Thoracic aorta (tissue), 2 donors: ENCODE data around the gene ZBTB7A. TPM values are rescaled to one million over a fixed set of nuclear protein-coding genes. Genes with fewer than 3 reads are reported as not detected.

Source experiments
- ATAC-seq: fragments of 150-250 bp; one replicate; pipeline ENCODE4 v1.8.0; 2017; ENCODE audit warnings: low read depth; ENCODE audit not compliant: insufficient number of reproducible peaks, low FRiP score
- DNase-seq: peaks from one replicate; pipeline ENCODE4 v3.0.0-alpha.2; 2020; ENCODE audit warnings: low spot score
- H3K27ac ChIP-seq, 2 donors: fragments of 200-600 bp; sonication (generic); 1 replicate in 1 of 2; 2 replicates in 1 of 2; pipeline ENCODE4 v1.5.1; 2016; ENCODE audit warnings: mild to moderate bottlenecking in 2 of 2, moderate library complexity in 2 of 2
- H3K27me3 ChIP-seq: fragments of 200-600 bp; sonication (generic); replicated peaks from 2 replicates; pipeline ENCODE4 v1.6.0; 2016; ENCODE audit warnings: mild to moderate bottlenecking; ENCODE audit not compliant: insufficient read depth
- H3K36me3 ChIP-seq: fragments of 200-600 bp; sonication (generic); one replicate; pipeline ENCODE4 v1.5.1; 2016
- H3K4me1 ChIP-seq, 2 donors: fragments of 200-600 bp; sonication (generic); 1 replicate in 1 of 2; 2 replicates in 1 of 2; pipeline versions ENCODE4 v1.5.1 to v1.6.0; 2016; ENCODE audit warnings: low read depth in 2 of 2, mild to moderate bottlenecking in 1 of 2; ENCODE audit not compliant: control insufficient read depth in 1 of 2
- H3K4me3 ChIP-seq: fragments of 200-600 bp; sonication (generic); 2 replicates; pipeline ENCODE4 v1.5.1; 2016; ENCODE audit warnings: mild to moderate bottlenecking
- H3K9me3 ChIP-seq: fragments of 200-600 bp; sonication (generic); 2 replicates; pipeline ENCODE4 v1.5.1; 2016
- total RNA-seq, 2 donors: library from RNA; depleted of rRNA; stranded (reverse); fragments of >200 nt; gene quantifications; one replicate each; pipeline versions ENCODE4 v1.1.0 to v1.2.3, GENCODE V29; 2016
- TF ChIP-seq, protein P1 (sequence below): fragments of 200-600 bp; sonication (generic); IDR thresholded peaks from one replicate; pipeline ENCODE4 v1.5.1; 2019; ENCODE audit warnings: antibody characterized with exemption

ZBTB7A gene
- total RNA-seq, 2 donors from 2014 or later: 85.1 to 91.9 TPM

DNA sequence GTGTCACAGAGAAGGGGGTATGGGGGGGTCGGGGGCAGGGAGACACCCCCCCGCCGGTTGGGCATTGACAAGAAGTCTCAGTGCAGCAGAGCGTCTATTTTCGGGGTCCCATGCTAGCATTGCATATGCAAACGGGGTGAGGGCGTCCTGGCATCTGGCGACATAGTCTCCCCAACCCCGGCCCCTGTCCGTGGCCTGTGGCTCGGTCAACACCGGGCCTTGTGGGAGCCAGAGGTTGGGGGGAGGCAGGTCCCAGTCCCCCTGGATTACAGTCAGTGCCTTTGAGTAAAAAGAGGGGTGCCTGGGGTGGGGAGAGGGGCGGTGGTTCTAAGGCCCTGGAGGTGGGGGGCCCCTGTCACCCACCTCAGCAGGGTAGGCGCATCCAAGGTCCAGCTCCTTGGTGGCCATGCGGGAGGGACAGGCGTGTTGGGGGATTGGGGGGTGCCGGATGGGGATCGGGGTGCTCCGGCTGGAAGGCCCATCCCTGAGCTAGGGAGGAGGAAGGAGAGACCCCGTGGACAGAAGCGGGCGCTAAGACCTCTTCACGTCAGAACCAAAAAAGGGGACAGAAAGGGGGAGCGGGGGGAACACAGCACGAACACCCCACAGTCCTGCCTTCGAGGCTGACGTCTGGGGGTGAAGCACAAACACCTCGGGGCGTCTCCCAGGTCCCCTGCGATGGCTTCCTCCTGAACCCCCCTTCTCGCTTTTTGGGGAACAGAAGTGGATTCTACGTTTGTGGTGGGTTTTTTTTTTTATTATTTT is 20.9 kb downstream of the ZBTB7A start:
- no peaks in the 10 kb centered on the region for H3K27me3 ChIP-seq
- H3K4me3 ChIP-seq: no peak overlapping the region
- ATAC-seq (no peak), DNase-seq (no peak)
- TF ChIP-seq, protein P1, sequence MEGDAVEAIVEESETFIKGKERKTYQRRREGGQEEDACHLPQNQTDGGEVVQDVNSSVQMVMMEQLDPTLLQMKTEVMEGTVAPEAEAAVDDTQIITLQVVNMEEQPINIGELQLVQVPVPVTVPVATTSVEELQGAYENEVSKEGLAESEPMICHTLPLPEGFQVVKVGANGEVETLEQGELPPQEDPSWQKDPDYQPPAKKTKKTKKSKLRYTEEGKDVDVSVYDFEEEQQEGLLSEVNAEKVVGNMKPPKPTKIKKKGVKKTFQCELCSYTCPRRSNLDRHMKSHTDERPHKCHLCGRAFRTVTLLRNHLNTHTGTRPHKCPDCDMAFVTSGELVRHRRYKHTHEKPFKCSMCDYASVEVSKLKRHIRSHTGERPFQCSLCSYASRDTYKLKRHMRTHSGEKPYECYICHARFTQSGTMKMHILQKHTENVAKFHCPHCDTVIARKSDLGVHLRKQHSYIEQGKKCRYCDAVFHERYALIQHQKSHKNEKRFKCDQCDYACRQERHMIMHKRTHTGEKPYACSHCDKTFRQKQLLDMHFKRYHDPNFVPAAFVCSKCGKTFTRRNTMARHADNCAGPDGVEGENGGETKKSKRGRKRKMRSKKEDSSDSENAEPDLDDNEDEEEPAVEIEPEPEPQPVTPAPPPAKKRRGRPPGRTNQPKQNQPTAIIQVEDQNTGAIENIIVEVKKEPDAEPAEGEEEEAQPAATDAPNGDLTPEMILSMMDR: no peak
- H3K9me3 ChIP-seq: no peaks in the 10 kb centered on the region
- H3K27ac ChIP-seq: no peak overlapping the region
- peaks cover 0 to 7% of the 10 kb centered on the region in 2 donors for H3K4me1 ChIP-seq
- H3K36me3 ChIP-seq: peaks cover 23% of the 10 kb centered on the region

DNA sequence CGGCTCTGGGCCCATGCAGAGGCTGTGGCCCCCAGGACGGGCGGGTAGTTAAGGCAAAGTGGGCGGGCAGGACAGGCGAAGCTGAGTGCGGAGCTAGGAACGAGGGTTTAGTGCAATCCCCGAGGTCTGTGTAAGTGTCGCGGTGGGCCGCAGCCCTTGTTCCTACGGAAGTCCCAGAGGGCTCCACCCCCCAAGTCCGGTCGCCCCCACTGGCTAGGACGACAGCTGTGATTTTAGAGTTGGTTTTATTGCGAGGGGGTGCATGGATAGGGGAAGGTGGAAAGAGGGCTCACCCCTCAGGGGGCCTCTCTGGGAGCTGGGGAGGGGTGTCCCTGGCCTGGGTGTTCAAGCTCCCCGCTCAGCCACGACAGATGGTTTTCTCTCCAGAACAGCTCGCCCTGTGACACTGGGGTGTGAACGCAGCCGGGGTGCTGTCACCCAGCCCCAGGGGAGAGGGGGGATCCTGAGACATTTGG is 21.7 kb downstream of the ZBTB7A start:
- H3K9me3 ChIP-seq: no peaks in the 10 kb centered on the region
- ATAC-seq (no peak), DNase-seq (no peak)
- no peaks in the 10 kb centered on the region for H3K27me3 ChIP-seq
- H3K27ac ChIP-seq: no peak overlapping the region
- TF ChIP-seq, protein P1: no peak
- peaks cover 0 to 7% of the 10 kb centered on the region in 2 donors for H3K4me1 ChIP-seq
- no peak overlapping the region for H3K4me3 ChIP-seq
- peaks cover 23% of the 10 kb centered on the region for H3K36me3 ChIP-seq

DNA sequence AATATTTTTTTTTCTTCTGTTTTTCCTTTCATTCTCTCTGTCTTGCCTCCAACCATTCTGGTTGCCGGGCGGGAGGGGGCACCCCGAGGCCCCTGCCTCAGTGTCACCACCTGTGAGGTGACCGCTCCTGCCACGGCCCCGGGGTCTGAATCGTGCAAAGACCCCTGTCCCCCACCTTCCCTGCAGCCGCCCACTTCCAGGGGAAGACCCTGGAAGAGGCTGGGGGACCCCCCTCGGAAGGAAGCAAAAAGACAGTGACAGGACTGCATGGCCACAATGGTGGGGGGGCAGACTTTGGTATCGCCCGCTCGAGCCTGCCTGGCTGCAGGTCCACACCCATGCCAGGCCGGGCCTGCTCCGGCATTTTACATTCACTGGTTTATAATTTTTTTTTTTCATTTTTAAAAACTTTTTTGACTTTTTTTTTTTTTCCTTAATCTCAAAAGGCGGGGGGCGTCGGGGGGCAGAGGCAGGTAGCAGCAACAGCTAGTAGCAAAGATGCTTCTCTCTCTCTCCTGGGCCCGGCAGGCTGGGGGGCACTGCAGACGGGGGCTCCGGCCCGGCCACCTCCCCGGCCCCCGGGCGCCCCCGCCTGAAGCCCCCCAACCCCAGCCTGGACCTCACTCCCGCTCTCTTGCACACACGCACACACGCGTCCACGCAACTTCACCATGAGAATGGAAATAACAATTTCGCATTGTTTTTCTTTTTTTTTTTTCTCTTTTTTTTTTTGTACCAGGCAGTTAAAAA is 22.6 kb downstream of the ZBTB7A start:
- Histone ChIP-seq H3K36me3 (peaks cover 23% of the 10 kb centered on the region), H3K27ac (no peak overlapping the region), H3K27me3 (no peaks in the 10 kb centered on the region), H3K4me1 (peaks cover 0 to under 1% of the 10 kb centered on the region in 2 donors), H3K4me3 (no peak overlapping the region), H3K9me3 (no peaks in the 10 kb centered on the region)
- TF ChIP-seq, protein P1: no peak
- DNase-seq: no peak
- no peak for ATAC-seq

DNA sequence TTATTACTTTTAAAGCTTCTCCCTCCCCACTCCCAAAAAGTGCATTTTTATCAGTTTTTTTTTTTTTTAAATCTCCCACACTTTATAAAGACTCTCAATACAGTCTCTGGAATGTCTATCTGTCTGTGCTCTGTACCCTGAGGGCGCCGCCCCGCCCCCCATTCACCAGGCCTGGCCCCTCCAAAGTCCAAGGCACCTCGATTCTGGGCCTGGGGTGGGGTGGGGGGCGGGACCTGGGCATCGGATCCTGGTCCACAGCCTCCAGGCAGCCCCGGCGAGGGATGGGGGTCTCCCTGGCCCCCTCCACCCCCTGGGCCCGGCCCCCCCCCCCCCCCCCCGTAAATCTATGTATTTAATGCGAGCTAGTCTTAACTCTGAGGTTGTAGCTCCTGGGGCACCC is 23.3 kb downstream of the ZBTB7A start:
- H3K4me1 ChIP-seq: no peaks in the 10 kb centered on the region
- no peak overlapping the region for H3K4me3 ChIP-seq
- no peaks in the 10 kb centered on the region for H3K9me3 ChIP-seq
- H3K27ac ChIP-seq: no peak overlapping the region
- H3K27me3 ChIP-seq: no peaks in the 10 kb centered on the region
- TF ChIP-seq, protein P1: no peak
- ATAC-seq (no peak), DNase-seq (no peak)
- peaks cover 24% of the 10 kb centered on the region for H3K36me3 ChIP-seq

DNA sequence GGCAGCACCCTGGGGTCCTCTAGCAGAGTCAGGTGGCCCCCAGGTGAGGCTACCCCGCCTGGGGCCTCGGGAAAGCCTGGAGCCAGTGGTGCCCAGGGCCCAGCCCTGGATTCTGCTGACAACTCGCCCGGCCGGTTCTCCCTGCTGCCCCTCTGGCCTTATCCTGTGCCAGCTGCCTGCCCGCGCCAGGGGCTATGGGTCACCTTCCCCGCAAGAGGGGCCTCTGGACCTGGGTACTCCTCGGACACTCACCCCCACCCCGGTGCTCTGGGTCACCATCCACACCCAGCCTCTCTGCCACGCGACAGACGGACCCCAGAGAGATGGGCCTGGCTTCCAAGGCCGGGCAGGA is 24.0 kb downstream of the ZBTB7A start:
- DNase-seq (no peak), ATAC-seq (no peak)
- peaks cover 23% of the 10 kb centered on the region for H3K36me3 ChIP-seq
- TF ChIP-seq, protein P1: no peak
- no peaks in the 10 kb centered on the region for H3K9me3 ChIP-seq
- no peaks in the 10 kb centered on the region for H3K27me3 ChIP-seq
- H3K4me3 ChIP-seq: no peak overlapping the region
- H3K4me1 ChIP-seq: no peaks in the 10 kb centered on the region
- H3K27ac ChIP-seq: no peak overlapping the region
